Measurements from ENCODE around the gene DSEL. TPM values are rescaled to one million over a fixed set of nuclear protein-coding genes. Genes with fewer than 3 reads are reported as not detected.

Gene DSEL
- total RNA-seq: 10.9 TPM
- long read RNA-seq, full-length matches to known transcripts: 7 of 8 reads
- long read RNA-seq, partial matches to known transcripts: 0 of 8 reads
- long read RNA-seq, other reads (novel, unspliced or antisense): 1 of 8 reads

GRCh38 chr18:67516539-67517443 is at the start of gene DSEL:
DSEL (minus strand) TSS chr18:67516720; CDS start chr18:67514608, 2,112 bp downstream.
- H3K9me3 ChIP-seq: no peaks in the 10 kb centered on the region
- intact Hi-C loops (cut with DNase I): no loop called here

GRCh38 chr18:67553437-67553836 is 36.9 kb upstream of the DSEL start:
- intact Hi-C loops (cut with DNase I): no loop called here
- no peak for ATAC-seq
- Histone ChIP-seq H3K27me3 (no peaks in the 10 kb centered on the region), H3K9me3 (no peaks in the 10 kb centered on the region), H3K36me3 (no peaks in the 10 kb centered on the region), H3K4me1 (no peaks in the 10 kb centered on the region), H3K4me3 (no peak overlapping the region), H3K27ac (no peak overlapping the region)
- DNase-seq: no peak
- TF ChIP-seq CTCF (IDR thresholded peaks at IDR 0.05): no peak

More at GRCh38 chr18:67516539-67517443, at the start of gene DSEL:
- Histone ChIP-seq H3K27me3 (no peaks in the 10 kb centered on the region), H3K27ac (peak within 1 kb of the TSS; percentile 86), H3K4me1 (peaks cover 9% of the 10 kb centered on the region), H3K4me3 (peak within 1 kb of the TSS; percentile 79), H3K36me3 (no peaks in the 10 kb centered on the region)
- DNase-seq (peak; percentile 99), ATAC-seq (peak; percentile 99)
- no peak for TF ChIP-seq CTCF (IDR thresholded peaks at IDR 0.05)

GRCh38 chr18:67550872-67551520 is 34.5 kb upstream of the DSEL start:
- ATAC-seq: no peak
- no peaks in the 10 kb centered on the region for H3K4me1 ChIP-seq
- DNase-seq: no peak
- no peaks in the 10 kb centered on the region for H3K27me3 ChIP-seq
- intact Hi-C loops (cut with DNase I): no loop called here
- no peak overlapping the region for H3K27ac ChIP-seq
- no peaks in the 10 kb centered on the region for H3K36me3 ChIP-seq
- TF ChIP-seq CTCF (IDR thresholded peaks at IDR 0.05): no peak
- H3K4me3 ChIP-seq: no peak overlapping the region
- H3K9me3 ChIP-seq: no peaks in the 10 kb centered on the region

GRCh38 chr18:67549946-67550345 is 33.4 kb upstream of the DSEL start:
- Histone ChIP-seq H3K27ac (no peak overlapping the region), H3K9me3 (no peaks in the 10 kb centered on the region), H3K4me1 (no peaks in the 10 kb centered on the region), H3K36me3 (no peaks in the 10 kb centered on the region), H3K27me3 (no peaks in the 10 kb centered on the region), H3K4me3 (no peak overlapping the region)
- DNase-seq (no peak), ATAC-seq (no peak)
- intact Hi-C loops (cut with DNase I): no loop called here
- no peak for TF ChIP-seq CTCF (IDR thresholded peaks at IDR 0.05)

GRCh38 chr18:67545681-67546080 is 29.2 kb upstream of the DSEL start:
- DNase-seq (no peak), ATAC-seq (no peak)
- Histone ChIP-seq H3K27ac (no peak overlapping the region), H3K27me3 (no peaks in the 10 kb centered on the region), H3K4me3 (no peak overlapping the region), H3K36me3 (no peaks in the 10 kb centered on the region), H3K4me1 (no peaks in the 10 kb centered on the region), H3K9me3 (no peaks in the 10 kb centered on the region)
- no peak for TF ChIP-seq CTCF (IDR thresholded peaks at IDR 0.05)
- intact Hi-C loops (cut with DNase I): no loop called here

Measured in upper lobe of right lung (tissue), 1 donor.